Ovary (tissue), 3 donors: ENCODE results near the gene RASIP1.

Experiments
- POLR2A ChIP-seq: fragments of 450-650 bp; IDR thresholded peaks from one replicate; pipeline ENCODE4 v1.6.1; 2017; ENCODE audit warnings: antibody characterized with exemption, mild to moderate bottlenecking, moderate library complexity
- TF ChIP-seq, protein P1 (sequence below), 3 donors: fragments of 450-650 bp in 2 of 3; fragments of 200-600 bp in 1 of 3; IDR thresholded peaks; one replicate each; pipeline versions ENCODE4 v1.5.1 to v1.8.0; 2016 to 2022; ENCODE audit warnings: antibody characterized with exemption in 3 of 3, mild to moderate bottlenecking in 1 of 3
- donor health status: DM: no; HTN: no; CAD: no.

DNA sequence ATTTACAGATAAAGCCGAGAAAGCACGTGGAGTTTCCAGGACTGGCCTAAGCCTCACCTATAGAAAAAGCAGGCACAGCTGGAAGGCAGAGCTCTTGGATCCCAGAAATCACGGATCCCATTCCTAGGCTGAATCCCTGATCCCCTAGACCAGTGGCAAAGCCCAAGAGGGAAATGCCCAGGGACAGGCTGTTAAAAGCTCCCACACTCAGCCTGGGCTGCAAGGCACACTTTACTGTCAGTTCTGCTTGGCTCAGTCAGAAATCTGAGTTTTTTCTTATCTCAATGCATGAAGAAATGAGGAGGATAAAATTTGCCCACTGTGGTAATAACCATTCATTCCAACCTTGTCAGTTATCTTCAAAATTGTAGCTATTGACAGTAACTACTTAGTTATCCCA, 52.6 kb downstream of the RASIP1 start:
- TF ChIP-seq, protein P1, sequence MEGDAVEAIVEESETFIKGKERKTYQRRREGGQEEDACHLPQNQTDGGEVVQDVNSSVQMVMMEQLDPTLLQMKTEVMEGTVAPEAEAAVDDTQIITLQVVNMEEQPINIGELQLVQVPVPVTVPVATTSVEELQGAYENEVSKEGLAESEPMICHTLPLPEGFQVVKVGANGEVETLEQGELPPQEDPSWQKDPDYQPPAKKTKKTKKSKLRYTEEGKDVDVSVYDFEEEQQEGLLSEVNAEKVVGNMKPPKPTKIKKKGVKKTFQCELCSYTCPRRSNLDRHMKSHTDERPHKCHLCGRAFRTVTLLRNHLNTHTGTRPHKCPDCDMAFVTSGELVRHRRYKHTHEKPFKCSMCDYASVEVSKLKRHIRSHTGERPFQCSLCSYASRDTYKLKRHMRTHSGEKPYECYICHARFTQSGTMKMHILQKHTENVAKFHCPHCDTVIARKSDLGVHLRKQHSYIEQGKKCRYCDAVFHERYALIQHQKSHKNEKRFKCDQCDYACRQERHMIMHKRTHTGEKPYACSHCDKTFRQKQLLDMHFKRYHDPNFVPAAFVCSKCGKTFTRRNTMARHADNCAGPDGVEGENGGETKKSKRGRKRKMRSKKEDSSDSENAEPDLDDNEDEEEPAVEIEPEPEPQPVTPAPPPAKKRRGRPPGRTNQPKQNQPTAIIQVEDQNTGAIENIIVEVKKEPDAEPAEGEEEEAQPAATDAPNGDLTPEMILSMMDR (IDR thresholded peaks at IDR 0.05) = no peak
- no peak for TF ChIP-seq POLR2A
